GM21529 (cell line): Measurements from ENCODE around the gene KRT71.

Source experiments
- ATAC-seq: cut with Tn5 transposase; IDR thresholded peaks from one replicate; pipeline ENCODE4 v1.9.1; 2021; ENCODE audit not compliant: unreplicated experiment

Gene KRT71

DNA sequence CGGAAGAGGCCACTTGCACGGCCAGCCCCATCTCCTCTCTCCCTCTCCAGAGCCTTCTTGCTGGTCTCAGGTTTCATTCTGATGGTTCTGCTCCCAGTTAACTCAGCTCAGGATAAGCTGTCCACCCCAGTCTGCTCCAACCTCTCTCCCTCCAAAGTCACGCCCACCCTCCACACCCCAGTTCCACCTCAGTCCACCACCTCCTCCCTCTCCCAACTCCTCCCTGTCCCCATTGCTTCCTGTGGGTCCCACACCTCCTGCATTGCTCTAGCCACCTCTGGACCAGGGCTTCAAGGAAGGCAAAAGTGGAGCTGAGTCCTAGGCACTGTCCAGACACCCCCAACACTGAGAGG, 13.1 kb downstream of the KRT71 start:
- ATAC-seq, result no peak

DNA sequence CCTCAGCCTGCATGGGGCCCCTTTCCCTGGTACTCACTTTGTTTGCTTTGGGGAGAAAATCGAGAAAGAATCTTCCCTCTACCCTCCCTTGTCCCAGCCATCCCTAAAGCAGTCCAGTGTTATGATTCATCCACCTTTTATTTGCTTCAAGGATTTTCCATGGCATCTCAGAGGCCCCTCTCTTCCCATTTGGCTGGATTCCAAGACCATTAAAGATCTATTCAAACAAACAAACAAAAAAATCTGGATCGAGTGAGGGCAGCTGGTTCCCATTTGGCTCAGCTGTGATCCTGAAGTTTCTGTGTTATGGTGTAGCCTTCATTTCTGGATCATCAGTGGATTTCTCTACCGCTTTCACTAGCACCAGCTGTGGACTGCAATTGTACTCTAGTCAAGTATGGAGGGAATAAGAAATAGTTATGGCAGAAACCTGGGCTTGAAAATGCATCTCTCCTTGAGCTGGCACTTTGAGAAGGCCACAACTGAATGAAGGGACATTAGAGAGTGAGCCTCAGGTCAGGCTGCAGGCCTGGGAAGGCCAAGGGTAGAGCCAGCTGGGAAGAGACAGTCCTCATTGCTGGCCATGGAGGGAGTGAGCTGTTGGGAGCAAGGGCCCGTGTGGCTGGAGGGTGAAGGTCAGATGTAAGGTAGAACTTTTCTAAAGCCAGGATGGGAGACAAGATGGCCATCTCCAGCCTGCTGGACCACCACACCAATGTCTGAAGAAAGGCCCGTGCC, 13.7 kb downstream of the KRT71 start:
- ATAC-seq, result no peak

DNA sequence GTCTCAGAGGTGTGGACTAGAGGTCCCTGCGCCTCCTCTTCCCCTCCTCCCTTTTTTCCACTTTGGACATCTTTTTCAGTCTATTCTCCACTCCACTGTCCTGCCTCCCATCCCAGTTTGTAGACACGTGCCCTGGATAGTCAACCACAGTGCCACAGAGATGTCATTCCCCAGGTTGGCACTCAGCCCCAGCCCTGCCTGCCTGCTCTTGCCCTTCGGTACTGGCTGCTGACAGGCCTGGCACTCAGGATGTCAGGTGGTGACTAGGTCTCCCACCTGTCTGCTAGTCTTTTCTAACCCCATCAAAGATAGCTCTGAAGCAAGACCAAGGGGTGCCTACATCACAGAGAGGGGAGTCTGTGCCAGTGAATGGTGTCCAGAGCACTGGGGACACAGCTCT, 15.8 kb downstream of the KRT71 start:
- ATAC-seq, result no peak

DNA sequence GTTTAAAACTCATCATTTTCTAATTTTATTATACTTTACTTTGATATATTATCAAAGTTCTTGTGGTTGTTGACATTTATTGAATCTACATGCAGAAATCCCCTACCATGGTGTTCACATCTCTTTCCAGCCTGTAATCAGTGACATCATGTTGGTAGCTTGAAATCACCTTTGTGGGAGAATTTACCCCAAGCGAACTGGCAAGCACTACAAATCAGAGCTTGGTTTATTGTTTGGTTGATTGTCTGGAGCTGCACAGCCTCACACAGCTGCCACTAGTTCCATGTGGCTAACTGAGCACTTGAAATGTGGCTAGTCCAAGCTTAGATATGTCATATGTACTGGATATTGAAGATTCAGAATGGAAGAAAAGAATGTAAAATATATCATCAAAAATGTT, 17.4 kb downstream of the KRT71 start:
- no peak for ATAC-seq

DNA sequence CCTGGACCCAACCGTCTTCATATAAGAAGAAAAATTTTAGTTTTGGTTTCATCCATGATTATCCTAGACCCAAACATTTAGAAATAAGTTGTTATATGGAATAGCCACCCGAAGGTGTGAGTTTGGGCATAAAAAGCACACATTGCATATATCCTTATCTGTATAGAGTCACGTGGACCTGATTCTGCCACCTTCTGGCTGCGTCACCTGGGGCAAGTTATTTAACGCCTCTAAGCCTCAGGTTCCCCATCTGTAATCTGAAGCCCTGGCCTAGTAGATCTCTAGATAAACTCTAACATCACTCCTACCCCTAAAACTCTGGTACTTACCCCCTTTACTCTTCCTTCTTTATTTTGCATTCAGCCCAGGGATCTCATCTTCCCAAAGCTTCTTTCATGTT, 18.5 kb downstream of the KRT71 start:
- no peak for ATAC-seq

DNA sequence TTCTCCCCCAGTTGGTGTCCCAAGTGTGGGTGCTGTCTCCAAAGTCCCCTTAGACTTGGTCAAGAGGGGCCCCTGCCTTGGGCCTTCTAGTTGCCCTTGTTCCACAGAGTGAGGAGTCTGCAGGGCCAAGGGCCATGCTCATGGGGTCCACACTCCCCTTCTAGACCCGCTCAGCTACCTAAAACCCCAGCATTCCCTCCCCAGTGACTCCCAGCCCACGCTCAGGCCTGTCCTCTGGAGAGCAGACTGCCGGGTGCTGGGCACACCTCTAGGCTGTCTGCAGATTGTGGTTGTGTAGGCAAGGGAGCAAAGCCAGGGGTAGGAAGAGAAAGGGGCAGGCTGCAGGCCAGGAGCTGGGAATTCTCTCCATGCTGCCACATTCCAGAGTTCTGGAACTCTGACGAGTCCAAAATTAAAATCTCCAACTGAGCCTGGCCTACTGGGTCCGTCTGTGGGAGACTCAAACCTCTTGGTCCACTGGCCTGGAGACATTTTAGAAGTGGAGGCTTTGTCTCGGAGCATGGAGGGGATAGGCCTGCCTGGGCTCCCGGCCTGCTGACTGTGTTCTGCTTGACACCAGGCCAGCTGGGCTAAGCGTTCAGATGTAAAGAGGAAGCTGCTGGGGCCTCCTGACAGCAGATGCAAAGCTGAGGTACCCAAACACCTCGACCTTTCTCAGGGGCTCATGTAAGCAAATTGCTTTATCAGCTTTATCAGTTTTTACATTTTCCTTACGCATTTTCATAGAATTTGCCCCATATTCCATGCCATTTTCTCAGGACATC, 19.1 kb downstream of the KRT71 start:
- no peak for ATAC-seq

DNA sequence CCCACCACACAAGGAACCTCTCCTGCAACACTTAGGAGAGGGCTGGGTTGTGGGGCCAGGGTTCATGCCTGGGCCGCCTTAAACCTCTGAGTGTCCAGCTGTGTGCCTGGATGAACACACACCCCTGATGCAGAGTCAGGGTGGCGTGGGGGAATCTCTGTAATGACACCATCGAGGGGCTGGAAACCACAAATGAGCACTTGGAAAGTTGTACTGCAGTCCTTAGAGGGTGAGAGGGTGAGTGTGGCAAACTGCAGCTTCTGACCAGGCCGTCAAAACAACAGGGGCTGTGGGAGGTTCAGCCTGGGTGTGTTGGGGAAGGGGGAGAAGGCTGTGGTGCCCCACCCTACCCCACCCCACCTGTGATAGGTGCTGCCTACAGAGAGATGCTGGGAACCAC, 20.3 kb downstream of the KRT71 start:
- no peak for ATAC-seq

DNA sequence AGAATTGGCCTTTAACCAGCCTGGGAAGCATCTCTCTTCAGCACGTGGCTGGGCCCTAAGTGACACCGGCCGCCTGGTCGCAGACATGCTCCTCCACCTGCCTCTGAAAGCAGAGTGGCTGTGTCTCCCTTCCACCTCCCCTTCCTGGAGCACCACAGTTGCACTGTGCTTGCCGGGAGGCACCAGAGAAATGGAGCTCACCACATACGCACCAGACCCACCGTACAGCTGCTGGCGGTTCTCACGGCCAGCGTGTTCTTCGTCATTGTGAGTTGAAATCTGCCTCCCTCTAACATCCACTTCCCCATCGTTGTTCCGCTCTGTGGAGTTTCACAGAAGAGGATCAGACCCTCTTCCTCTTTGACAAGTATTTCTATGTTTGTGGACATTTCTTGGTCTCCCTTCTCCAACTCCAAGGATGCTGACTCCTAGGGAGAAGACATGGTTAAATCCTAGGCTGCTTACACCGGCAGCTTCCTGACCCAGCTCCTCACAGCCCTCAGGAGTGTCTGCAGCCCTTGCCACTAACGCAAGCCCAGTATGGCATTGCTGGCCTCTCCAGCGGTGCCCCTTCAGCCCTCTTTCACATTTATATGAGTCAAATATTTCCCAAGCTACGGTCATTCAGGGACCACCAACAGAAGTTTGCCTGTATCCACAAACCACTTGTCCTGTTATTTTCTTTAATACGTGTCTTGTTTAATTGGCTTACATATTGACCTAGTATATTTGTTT, 21.2 kb downstream of the KRT71 start:
- ATAC-seq, result no peak

DNA sequence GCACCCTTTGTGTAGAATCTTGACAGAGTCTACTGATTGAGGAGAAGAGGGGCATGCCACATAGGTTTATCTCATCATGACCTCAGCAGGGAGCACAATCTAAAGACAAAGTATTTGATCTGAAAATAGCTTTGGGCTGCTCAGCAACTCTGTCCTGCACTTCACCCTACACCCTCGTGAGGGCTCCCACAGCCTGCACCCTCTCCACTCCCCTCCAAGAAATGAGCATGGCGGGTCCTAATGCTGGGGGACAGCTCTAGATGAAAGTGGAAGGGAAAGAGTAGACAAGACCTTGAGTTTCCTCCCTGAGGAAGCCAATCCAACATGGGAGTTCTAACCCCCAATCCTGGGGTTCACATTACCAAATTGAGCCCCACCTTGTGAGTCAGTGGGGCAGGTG, 22.0 kb downstream of the KRT71 start:
- no peak for ATAC-seq

DNA sequence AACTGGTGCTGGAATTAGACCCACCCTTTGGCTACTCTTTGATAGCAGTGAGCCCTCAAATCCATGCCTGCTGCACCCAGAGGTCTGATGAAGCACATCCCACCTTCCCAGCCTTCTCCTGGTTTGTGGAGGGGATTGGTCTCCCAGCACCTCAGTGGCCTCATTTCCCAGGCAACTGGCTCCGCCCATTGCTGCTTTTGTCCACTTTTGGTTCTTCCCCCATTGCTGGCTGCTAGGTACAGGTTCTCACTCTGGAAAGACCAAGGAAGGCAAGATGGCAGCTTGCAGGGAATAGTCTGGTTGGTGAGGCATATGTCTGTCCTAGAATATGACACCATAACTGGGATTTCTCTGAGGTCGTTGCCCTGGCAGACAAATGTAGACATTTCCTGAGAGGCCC, 22.6 kb downstream of the KRT71 start:
- ATAC-seq, result no peak

DNA sequence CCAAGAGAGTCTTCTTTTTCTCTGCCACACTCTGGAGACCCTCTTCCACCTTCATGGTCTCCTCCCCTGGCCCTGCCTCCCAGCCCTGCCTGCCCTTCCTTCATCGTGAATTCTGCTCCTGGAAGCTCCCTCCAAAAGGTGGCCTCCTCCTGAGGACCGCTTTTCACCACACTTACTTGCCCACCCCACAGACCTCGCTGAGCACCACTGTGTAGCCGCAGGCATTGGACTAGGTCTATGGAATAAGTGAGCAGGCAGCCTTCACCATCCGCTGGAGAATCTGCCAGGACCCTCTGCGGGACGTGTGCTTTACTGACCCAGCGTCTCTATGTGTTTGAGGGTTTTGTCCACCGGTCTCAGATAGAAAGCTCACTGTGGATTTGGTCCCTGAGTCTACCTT, 23.1 kb downstream of the KRT71 start:
- no peak for ATAC-seq

DNA sequence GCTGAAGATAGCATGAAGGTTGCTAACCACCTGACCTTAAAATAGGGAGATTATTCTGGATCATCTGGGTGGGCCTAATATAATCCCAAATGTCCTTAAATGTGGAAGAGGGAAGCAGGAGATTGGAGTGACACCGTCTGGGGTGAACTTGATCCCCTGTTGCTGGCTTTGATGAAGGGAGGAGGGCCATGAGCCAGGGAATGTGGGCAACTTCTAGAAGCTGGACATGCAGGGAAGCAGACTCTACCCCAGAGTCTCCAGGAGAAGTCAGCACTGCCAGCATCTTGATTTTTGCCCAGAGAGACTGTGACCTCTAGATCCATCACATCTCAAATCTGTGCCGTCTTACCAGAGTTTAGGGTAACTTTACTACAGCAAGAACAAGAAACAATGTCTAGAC, 23.5 kb downstream of the KRT71 start:
- ATAC-seq, result no peak

DNA sequence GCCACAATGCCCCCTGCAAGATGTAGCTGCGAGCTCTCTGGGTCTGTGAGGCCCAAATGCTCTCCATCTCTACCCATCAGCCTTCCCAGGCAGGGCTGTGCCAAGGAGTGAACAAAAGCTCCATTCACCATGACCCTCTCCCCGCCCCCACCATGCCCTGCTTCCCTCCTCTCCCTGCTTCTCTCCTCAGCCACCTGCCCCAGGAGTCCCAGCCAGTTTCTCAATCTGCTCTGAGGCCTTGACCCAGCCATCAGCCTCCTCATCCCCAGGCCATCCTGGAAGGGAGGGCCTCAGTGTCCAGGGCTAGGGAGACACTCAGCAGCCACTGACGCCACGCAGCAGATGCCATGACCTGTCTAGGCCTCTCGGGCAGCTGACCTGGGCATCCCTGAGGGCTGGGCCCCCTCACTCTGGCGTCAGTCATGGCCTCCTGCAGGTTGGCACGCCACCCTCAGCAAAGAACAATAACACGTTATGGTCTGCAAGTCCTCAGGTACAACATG, 24.3 kb downstream of the KRT71 start:
- no peak for ATAC-seq

DNA sequence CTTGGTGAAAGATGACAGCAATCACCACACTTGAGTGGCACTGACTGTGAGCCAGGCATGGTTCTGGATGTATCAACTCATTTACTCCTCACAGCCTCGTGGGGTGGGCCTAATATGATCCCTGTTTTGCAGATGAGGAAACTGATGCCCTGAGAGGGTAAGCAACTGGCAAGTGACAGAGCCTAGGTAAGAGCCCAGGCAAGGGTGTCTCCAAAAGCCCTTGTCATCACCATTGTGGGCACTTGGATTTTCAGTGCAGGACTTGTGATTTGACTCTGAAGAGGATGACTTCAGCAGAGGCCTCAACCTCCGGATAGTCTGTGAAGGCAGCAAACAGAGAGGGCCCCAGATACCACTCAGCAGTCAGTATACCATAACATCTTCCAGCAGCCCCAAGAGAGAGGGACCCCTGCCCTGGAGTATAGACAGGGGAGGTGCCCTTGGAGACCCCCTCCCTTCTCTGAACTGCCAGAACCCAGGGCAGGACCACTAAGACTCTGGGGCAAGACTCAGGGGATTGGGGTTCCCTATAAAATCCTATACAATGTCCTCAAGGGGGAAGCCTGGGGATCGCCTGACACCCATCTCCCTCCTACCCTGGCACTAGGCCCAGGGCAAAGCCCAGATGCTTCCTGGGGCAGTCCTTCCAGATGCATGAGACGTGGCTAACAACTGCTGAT, 25.7 kb downstream of the KRT71 start:
- ATAC-seq, result no peak

DNA sequence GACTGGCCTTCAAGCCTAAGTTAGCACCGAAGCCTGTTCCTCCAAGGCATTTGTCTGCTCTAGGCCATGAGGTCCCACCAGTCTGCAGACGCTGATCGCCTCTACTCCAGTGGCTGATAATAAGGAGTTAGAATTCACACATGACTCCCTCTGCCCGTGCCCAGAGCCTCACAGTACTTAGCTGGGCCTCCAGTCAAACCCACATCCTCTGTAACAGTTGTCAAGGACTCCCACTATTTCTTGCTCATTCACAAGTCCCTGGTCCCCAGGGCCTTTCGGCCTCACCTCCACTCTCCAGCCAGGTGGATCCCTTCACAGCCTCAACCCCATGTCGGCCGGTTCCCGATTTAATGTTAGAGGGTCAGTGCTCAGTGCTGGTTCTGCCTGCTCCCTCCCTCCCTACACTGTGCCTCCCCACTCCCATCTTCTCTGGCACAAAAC, 26.4 kb downstream of the KRT71 start:
- no peak for ATAC-seq

DNA sequence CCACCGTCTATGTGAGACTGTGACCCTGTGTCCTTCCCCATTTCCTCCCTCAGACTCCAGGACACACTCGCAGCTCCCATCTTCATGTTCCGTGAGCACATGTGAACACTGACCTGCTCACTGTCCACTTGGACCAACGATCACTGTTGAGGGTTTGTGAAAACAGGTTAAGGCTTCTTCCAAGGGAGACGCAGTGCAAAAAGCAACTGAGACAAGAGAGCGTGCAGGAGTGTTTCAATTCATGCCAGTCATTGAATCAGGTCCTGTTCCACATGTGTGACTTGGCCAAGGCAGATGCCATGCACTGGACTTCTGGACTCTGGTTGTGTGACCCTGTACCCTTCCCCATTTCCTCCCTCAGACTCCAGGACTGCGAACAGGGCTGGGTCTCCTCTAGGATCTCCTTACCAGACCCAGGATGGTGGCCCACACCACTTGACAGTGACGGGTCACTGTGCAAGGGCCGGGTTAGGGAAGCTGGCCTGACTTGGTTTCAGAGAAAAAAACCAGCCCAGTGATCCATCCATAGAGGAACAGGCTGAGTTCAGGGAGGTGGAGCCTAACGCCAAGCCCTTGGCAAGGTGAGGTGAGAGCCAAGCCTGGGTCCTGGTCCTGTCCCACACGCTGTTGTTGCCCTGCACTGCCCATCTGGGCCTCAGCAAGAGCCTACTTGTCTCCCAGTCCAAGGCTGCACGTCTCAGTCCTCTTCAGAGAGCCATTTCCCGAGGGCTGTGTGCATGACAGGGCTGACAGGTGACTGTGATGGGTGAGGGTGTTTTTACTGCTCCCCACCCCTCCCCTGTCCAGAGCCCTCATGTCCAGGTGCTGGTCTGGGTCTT, 27.1 kb downstream of the KRT71 start:
- no peak for ATAC-seq

DNA sequence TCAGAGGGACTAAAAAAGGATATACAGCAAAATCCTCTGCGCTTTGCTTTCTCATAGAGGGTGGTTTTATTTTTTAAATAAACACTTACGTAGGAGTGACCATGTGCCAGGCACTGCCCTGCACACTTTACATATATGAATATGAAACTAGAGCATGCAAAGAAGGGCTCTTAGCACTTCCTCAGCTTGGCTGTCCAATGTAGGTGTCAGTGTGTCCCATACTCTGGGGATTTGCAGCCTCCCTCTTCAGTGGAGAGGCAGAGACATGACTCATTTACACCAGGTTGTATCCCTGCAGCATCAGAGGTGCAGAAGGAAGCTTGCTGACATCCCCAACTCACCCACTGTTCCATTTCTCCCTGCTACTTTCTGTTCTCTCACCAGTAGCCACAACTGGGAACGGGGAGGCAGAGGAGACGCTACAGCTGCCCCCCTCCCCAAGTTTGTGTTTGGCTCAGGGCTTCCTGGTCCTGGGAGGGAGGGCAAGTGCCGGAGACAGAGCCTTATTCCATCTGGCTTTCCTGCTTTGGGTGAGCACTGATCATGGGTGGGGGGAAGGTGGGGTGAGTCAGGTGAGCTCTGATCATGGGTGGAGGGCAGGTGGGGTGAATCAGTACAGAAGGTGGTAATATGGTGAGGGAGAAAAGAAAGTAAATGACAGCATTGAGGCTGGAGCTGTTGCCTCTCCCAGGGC, 27.9 kb downstream of the KRT71 start:
- ATAC-seq, result peak; percentile 76

DNA sequence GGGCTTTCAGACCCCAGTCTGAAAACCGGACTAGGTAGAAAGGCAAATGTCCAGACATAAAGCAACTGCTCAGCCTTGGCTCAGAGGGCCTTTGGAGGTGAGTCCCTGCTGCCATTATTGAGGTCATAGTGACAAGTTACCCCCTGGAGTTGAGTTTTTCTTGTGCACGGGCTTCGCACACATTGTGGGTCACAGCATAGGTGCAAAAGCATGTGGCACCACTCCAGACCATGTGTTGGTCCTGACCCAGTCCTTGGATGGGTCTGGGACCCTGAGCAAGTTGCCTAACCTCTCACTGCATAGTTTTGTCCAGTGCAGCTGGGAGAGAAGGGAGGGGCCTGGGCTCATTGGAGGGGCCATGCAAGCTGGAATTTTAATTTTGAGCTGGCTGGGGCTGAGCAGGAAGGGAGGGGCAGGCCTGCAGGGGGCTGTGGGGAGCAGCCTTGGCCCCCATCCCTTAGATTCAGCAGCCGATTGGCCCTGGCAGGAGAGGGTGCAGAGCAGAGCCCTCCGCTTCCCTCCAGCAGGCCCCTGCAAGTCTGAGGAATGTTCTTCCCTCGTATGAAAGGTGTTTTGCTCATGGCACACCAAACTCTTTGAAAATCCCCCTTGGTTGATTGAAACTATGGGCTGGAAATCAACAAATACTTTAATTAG, 28.6 kb downstream of the KRT71 start:
- no peak for ATAC-seq

DNA sequence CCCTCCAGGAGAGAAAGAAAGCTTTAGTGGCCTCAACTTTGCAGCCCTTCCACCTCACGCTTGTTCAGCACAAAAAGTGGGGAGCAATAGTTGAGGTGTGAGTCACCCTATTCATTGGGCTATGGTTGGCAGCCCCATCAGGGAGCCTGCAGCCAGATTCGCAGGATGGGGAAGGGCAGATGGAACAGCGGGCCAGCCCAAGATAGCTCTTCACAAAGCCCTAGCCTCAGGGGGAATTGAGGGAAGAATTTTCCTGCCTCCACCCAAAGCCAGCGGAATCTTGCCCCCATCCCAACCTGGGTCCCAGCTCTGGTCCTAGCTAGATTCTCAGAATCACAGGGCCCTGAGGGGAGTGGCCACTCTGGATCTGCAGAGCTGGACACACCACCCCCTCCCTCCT, 29.1 kb downstream of the KRT71 start:
- ATAC-seq, result no peak
